H1 (cell line): Measurements from ENCODE around the gene HCAR2. TPM values are rescaled to one million over a fixed set of nuclear protein-coding genes. Genes with fewer than 3 reads are reported as not detected.

Experiments
- CTCF ChIA-PET: fragments of 300-600 bp; sonication (Branson Sonifier 250); formaldehyde crosslinking; loops from one replicate; lab custom pipeline; 2021; ENCODE audit not compliant: partially characterized antibody; lab: Charles Lee
- POLR2A ChIA-PET: fragments of 300-600 bp; sonication (Branson Sonifier 250); formaldehyde crosslinking; loops from one replicate; lab custom pipeline; 2021; ENCODE audit warnings: inconsistent platforms; ENCODE audit not compliant: partially characterized antibody; lab: Charles Lee
- DNase-seq, 2 experiments: peaks; one replicate each; pipeline versions ENCODE4 v3.0.0 to v3.0.0-alpha.2; 2010 to 2022; ENCODE audit warnings: low spot score in 2 of 2, low read depth in 1 of 2, mixed read lengths in 1 of 2
- FAIRE-seq: peaks from 2 replicates; lab custom pipeline; 2011; peaks lifted over from hg19 to GRCh38; lab: Jason Lieb, UNC
- H2AFZ ChIP-seq: 2 replicates; pipeline ENCODE4 v1.8.1; 2012; ENCODE audit warnings: low read length, inconsistent platforms
- H2AK5ac ChIP-seq: 2 replicates; pipeline ENCODE4 v1.6.1; 2013; ENCODE audit warnings: low read depth, low read length
- H2BK120ac ChIP-seq: replicated peaks from 2 replicates; pipeline ENCODE3; 2013; ENCODE audit warnings: low read depth, low read length, inconsistent platforms
- H2BK12ac ChIP-seq: 2 replicates; pipeline ENCODE4 v1.6.1; 2013; ENCODE audit warnings: low read depth, low read length
- H2BK15ac ChIP-seq: 2 replicates; pipeline ENCODE4 v1.6.1; 2013; ENCODE audit warnings: low read length
- H2BK20ac ChIP-seq: 2 replicates; pipeline ENCODE4 v1.6.1; 2013; ENCODE audit warnings: low read length
- H2BK5ac ChIP-seq: 2 replicates; pipeline ENCODE4 v1.6.1; 2013; ENCODE audit warnings: low read depth, low read length
- H3K14ac ChIP-seq: 2 replicates; pipeline ENCODE4 v1.6.1; 2013; ENCODE audit warnings: inconsistent platforms; ENCODE audit not compliant: insufficient read length
- H3K18ac ChIP-seq: 2 replicates; pipeline ENCODE4 v1.6.1; 2013; ENCODE audit warnings: low read length; ENCODE audit errors: extremely low read depth
- H3K23ac ChIP-seq: 2 replicates; pipeline ENCODE4 v1.6.1; 2013; ENCODE audit warnings: inconsistent platforms; ENCODE audit not compliant: insufficient read length
- H3K23me2 ChIP-seq: 2 replicates; pipeline ENCODE4 v1.6.1; 2013; ENCODE audit warnings: low read depth, low read length
- H3K27ac ChIP-seq: 2 replicates; pipeline ENCODE4 v1.6.1; 2011; ENCODE audit warnings: low read depth, low read length, inconsistent platforms
- H3K27me3 ChIP-seq, 4 experiments: replicated peaks in 1 of 4; 1 replicate in 1 of 4; 2 replicates in 3 of 4; pipeline versions ENCODE4 v1.6.1 to v1.8.1; 2011 to 2013; ENCODE audit warnings: low read length in 3 of 4, mild to moderate bottlenecking in 3 of 4, inconsistent platforms in 2 of 4, mixed read lengths in 2 of 4, moderate library complexity in 1 of 4; ENCODE audit not compliant: control insufficient read depth in 3 of 4, insufficient read depth in 3 of 4; ENCODE audit errors: extremely low read depth in 1 of 4
- H3K36me3 ChIP-seq, 4 experiments: 2 replicates each; pipeline versions ENCODE4 v1.6.1 to v1.8.1; 2011 to 2013; ENCODE audit warnings: mild to moderate bottlenecking in 4 of 4, low read length in 3 of 4, moderate library complexity in 2 of 4, control low read depth in 1 of 4, inconsistent platforms in 1 of 4; ENCODE audit not compliant: insufficient read depth in 4 of 4, control insufficient read depth in 2 of 4
- H3K4ac ChIP-seq: replicated peaks from 2 replicates; pipeline ENCODE3; 2013; ENCODE audit warnings: low read length, low read depth, mixed read lengths, inconsistent platforms; ENCODE audit not compliant: insufficient read length
- H3K4me1 ChIP-seq, 4 experiments: replicated peaks in 1 of 4; 1 replicate in 1 of 4; 2 replicates in 3 of 4; pipeline versions ENCODE4 v1.6.1 to v1.8.1; 2011 to 2013; ENCODE audit warnings: low read length in 3 of 4, inconsistent platforms in 2 of 4, mixed read lengths in 1 of 4; ENCODE audit not compliant: insufficient read depth in 4 of 4, control insufficient read depth in 3 of 4
- H3K4me2 ChIP-seq, 2 experiments: 2 replicates each; pipeline versions ENCODE4 v1.6.1 to v1.8.1; 2011 to 2013; ENCODE audit warnings: low read depth in 2 of 2, low read length in 2 of 2, control low read depth in 1 of 2, inconsistent platforms in 1 of 2, mild to moderate bottlenecking in 1 of 2; ENCODE audit not compliant: insufficient read depth in 1 of 2
- H3K4me3 ChIP-seq, 4 experiments: fragments of 200-600, 300-600 bp in 1 of 4; sonication (generic), shearing (Covaris generic), sonication (Bioruptor Twin) in 1 of 4; 2 replicates each; pipeline versions ENCODE4 v1.5.1 to v1.8.1; 2011 to 2016; ENCODE audit warnings: low read length in 4 of 4, low read depth in 3 of 4, control low read depth in 2 of 4, inconsistent platforms in 2 of 4, mild to moderate bottlenecking in 2 of 4, mixed read lengths in 1 of 4, moderate library complexity in 1 of 4; ENCODE audit not compliant: insufficient read depth in 2 of 4; ENCODE audit errors: extremely low read depth in 1 of 4
- H3K56ac ChIP-seq: replicated peaks from 2 replicates; pipeline ENCODE3; 2013; ENCODE audit warnings: low read depth, mild to moderate bottlenecking, mixed read lengths, low read length, inconsistent platforms; ENCODE audit not compliant: insufficient read length
- H3K79me1 ChIP-seq: 2 replicates; pipeline ENCODE4 v1.6.1; 2013; ENCODE audit warnings: low read depth, low read length, control low read depth
- H3K79me2 ChIP-seq, 2 experiments: 2 replicates each; pipeline versions ENCODE4 v1.6.1 to v1.8.1; 2012 to 2013; ENCODE audit warnings: low read length in 2 of 2, mild to moderate bottlenecking in 2 of 2, inconsistent platforms in 1 of 2; ENCODE audit not compliant: insufficient read depth in 2 of 2, control insufficient read depth in 1 of 2
- H3K9ac ChIP-seq, 4 experiments: replicated peaks in 1 of 4; 1 replicate in 1 of 4; 2 replicates in 3 of 4; pipeline versions ENCODE4 v1.6.1 to v1.8.1; 2011 to 2013; ENCODE audit warnings: low read depth in 3 of 4, low read length in 3 of 4, control low read depth in 2 of 4, mild to moderate bottlenecking in 2 of 4, moderate library complexity in 2 of 4, inconsistent platforms in 1 of 4; ENCODE audit errors: extremely low read depth in 1 of 4
- H3K9me3 ChIP-seq, 2 experiments: 2 replicates each; pipeline versions ENCODE4 v1.6.1 to v1.8.1; 2012 to 2013; ENCODE audit warnings: mild to moderate bottlenecking in 2 of 2, moderate library complexity in 2 of 2, control low read depth in 1 of 2, inconsistent platforms in 1 of 2, low read depth in 1 of 2, low read length in 1 of 2, mixed read lengths in 1 of 2; ENCODE audit not compliant: insufficient read depth in 2 of 2
- H4K20me1 ChIP-seq, 2 experiments: replicated peaks in 1 of 2; 2 replicates each; pipeline versions ENCODE3 to v1.8.1; 2011 to 2013; ENCODE audit warnings: inconsistent platforms in 2 of 2, low read length in 2 of 2, mild to moderate bottlenecking in 1 of 2; ENCODE audit not compliant: insufficient read depth in 2 of 2, control insufficient read depth in 1 of 2
- H4K5ac ChIP-seq: 2 replicates; pipeline ENCODE4 v1.6.1; 2013; ENCODE audit warnings: low read length, low read depth, mixed read lengths, inconsistent platforms; ENCODE audit not compliant: insufficient read length
- H4K8ac ChIP-seq: 2 replicates; pipeline ENCODE4 v1.8.0; 2013; ENCODE audit warnings: mild to moderate bottlenecking, moderate library complexity, low read length, inconsistent platforms; ENCODE audit not compliant: insufficient read depth; ENCODE audit errors: extremely low read depth
- H4K91ac ChIP-seq: replicated peaks from 2 replicates; pipeline ENCODE3; 2013; ENCODE audit warnings: low read length, mixed read lengths, inconsistent platforms; ENCODE audit not compliant: insufficient read length
- BRCA1 ChIP-seq: IDR thresholded peaks from 2 replicates; pipeline ENCODE4 v1.6.1; 2012; ENCODE audit warnings: low read depth, low read length, improper control_type of control experiment
- EGR1 ChIP-seq: IDR thresholded peaks from 2 replicates; pipeline ENCODE4 v1.6.1; 2011; ENCODE audit warnings: low read depth, low read length, borderline replicate concordance
- GABPA ChIP-seq: IDR thresholded peaks from 2 replicates; pipeline ENCODE4 v1.6.1; 2011; ENCODE audit warnings: mild to moderate bottlenecking, low read length, moderate library complexity, borderline replicate concordance; ENCODE audit not compliant: insufficient read depth
- HDAC2 ChIP-seq, 2 experiments: fragments of 300-600 bp in 1 of 2; sonication (generic) in 1 of 2; IDR thresholded peaks; 2 replicates each; pipeline ENCODE4 v1.6.1; 2011 to 2012; ENCODE audit warnings: low read depth in 2 of 2, low read length in 2 of 2, mild to moderate bottlenecking in 2 of 2, moderate library complexity in 2 of 2, borderline replicate concordance in 1 of 2, inconsistent platforms in 1 of 2
- JUN ChIP-seq: IDR thresholded peaks from 2 replicates; pipeline ENCODE4 v1.6.1; 2011; ENCODE audit warnings: low read depth, mild to moderate bottlenecking, improper control_type of control experiment, low read length
- JUND ChIP-seq: IDR thresholded peaks from 2 replicates; pipeline ENCODE4 v1.6.1; 2011; ENCODE audit warnings: mild to moderate bottlenecking, improper control_type of control experiment, low read length
- MAFK ChIP-seq: IDR thresholded peaks from 2 replicates; pipeline ENCODE4 v1.6.1; 2012; ENCODE audit warnings: low read depth, mild to moderate bottlenecking, improper control_type of control experiment, low read length
- PHF8 ChIP-seq: fragments of 200-600 bp; sonication (generic); conservative IDR thresholded peaks from 2 replicates; pipeline ENCODE4 v1.7.1; 2012; ENCODE audit warnings: low read depth, mild to moderate bottlenecking, inconsistent platforms, low read length, moderate library complexity
- POLR2A ChIP-seq, 2 experiments: IDR thresholded peaks; 1 replicate in 1 of 2; 2 replicates in 1 of 2; pipeline ENCODE4 v1.6.1; 2011; ENCODE audit warnings: low read depth in 2 of 2, low read length in 2 of 2, mild to moderate bottlenecking in 2 of 2; ENCODE audit errors: control extremely low read depth in 1 of 2
- RXRA ChIP-seq: IDR thresholded peaks from 2 replicates; pipeline ENCODE4 v1.6.1; 2011; ENCODE audit warnings: low read depth, mild to moderate bottlenecking, low read length, moderate library complexity; ENCODE audit not compliant: insufficient read depth
- SP4 ChIP-seq: IDR thresholded peaks from 2 replicates; pipeline ENCODE4 v1.6.1; 2012; ENCODE audit warnings: low read length, inconsistent platforms
- SUZ12 ChIP-seq: fragments of 200-600 bp; sonication (generic); IDR thresholded peaks from 2 replicates; pipeline ENCODE4 v1.6.1; 2012; ENCODE audit warnings: mild to moderate bottlenecking, inconsistent platforms, low read length, moderate library complexity, mixed read lengths
- TBP ChIP-seq: IDR thresholded peaks from 2 replicates; pipeline ENCODE4 v1.6.1; 2011; ENCODE audit warnings: low read depth, low read length, improper control_type of control experiment
- TEAD4 ChIP-seq: IDR thresholded peaks from 2 replicates; pipeline ENCODE4 v1.6.1; 2012; ENCODE audit warnings: low read depth, low read length, inconsistent platforms, mixed read lengths
- WGBS, 2 experiments: shearing (Covaris generic) in 1 of 2; methylation state at CpG; one replicate each; pipeline versions ENCODE4 v1.1.6 to v1.1.7; 2013 to 2015; ENCODE audit warnings: low lambda C conversion rate in 2 of 2, mixed read lengths in 2 of 2, inconsistent platforms in 1 of 2, low coverage in 1 of 2, missing lambda C conversion rate in 1 of 2; ENCODE audit not compliant: insufficient replicate concordance in 2 of 2, insufficient coverage in 1 of 2, insufficient read length in 1 of 2; ENCODE audit errors: extremely low coverage in 1 of 2, missing lambda C conversion rate in 1 of 2; 5-methylcytosine and 5-hydroxymethylcytosine counted together
- polyA plus RNA-seq, 7 experiments: library from polyadenylated mRNA; depleted of rRNA in 3 of 7; stranded (reverse) in 5 of 7; unstranded in 2 of 7; fragments of >200 nt in 5 of 7; fragments of 200-250 nt in 2 of 7; gene quantifications; 1 replicate in 5 of 7; 2 replicates in 1 of 7; 4 replicates in 1 of 7; pipeline versions ENCODE4 v1.2.1 to v1.2.3, GENCODE V29; 2011 to 2013; ENCODE audit warnings: missing spikeins in 2 of 7, mixed read lengths in 2 of 7
- total RNA-seq: library from RNA; stranded (reverse); fragmentation: NEBNext Ultra II Directional; extraction: Animal tissue kit (Norgen Biotek cat#: 25700); gene quantifications from 2 replicates; pipeline ENCODE4 v1.2.1, GENCODE V29; 2021
- TF ChIP-seq, protein P1 (sequence below): IDR thresholded peaks from 2 replicates; pipeline ENCODE4 v1.6.1; 2011; ENCODE audit warnings: low read depth, mild to moderate bottlenecking, low read length; ENCODE audit not compliant: insufficient read depth

HCAR2 gene
- total and polyA plus RNA-seq, 2 of the 8 experiments (the other 6 are each of a cell fraction or from before 2014, with no cell fraction given), result not detected

DNA sequence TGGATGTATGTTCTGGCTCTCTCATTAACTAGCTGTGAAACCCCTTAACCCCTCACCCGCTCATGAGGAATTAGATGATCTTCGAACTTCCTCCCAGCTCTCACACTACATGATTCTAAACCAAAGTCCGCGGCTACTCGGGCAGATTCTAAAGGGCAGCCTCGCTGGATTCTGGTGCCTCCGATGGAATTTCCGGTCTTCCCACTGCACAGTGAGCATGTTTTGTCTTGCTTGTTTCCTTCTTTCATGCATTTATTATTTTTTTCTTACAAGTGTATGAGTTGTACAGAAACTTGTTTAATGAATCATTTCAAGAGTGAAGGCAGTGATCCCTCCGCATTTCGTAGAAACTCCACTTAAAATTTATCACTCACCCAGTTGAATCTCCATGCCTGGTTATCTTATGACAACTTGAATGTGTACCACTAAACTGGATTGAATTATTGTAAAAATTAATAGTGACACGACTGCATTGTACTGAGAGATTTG, 17.9 kb upstream of the HCAR2 start:
- Histone ChIP-seq H3K23ac (no peak overlapping the region), H3K18ac (no peak overlapping the region), H3K4me1 (no peaks in the 10 kb centered on the region), H3K4me2 (no peak overlapping the region), H2BK5ac (no peak overlapping the region), H3K79me2 (no peaks in the 10 kb centered on the region), H2AK5ac (no peak overlapping the region), H3K4me3 (no peak overlapping the region), H3K79me1 (no peaks in the 10 kb centered on the region), H3K23me2 (no peaks in the 10 kb centered on the region; the same call in 1 of the 2 replicates), H3K27ac (no peak overlapping the region), H2BK12ac (no peak overlapping the region), H3K56ac (no peak overlapping the region), H4K5ac (no peak overlapping the region), H3K27me3 (no peaks in the 10 kb centered on the region; a peak in 1 of 7 replicates), H4K91ac (no peak overlapping the region), H4K20me1 (no peaks in the 10 kb centered on the region), H3K36me3 (no peaks in the 10 kb centered on the region), H2BK20ac (no peak overlapping the region), H3K4ac (no peak overlapping the region), H3K9ac (no peak overlapping the region), H3K9me3 (no peaks in the 10 kb centered on the region), H2AFZ (no peak overlapping the region), H2BK15ac (no peak overlapping the region), H2BK120ac (no peak overlapping the region), H3K14ac (no peak overlapping the region), H4K8ac (no peak overlapping the region)
- FAIRE-seq (no peak), DNase-seq (no peak)
- POLR2A ChIA-PET, result no interaction called here
- WGBS, 2 experiments, result 83% methylated on average over 11 of the region's 11 CpGs; no CpG with 5 or more reads in 1 of the 2 experiments
- CTCF ChIA-PET, result interaction anchor here (1.4 to 1.9 kb wide), 2 partner anchors 14 to 31 kb away, joined by 3 to 4 read pairs; partner anchors contain the start of gene DENR
- TF ChIP-seq SUZ12 (no peak), JUN (no peak), MAFK (no peak), GABPA (no peak), POLR2A (IDR thresholded peaks at IDR 0.05; ENCODE audit: control extremely low read depth in 1 of 2, low read depth in 2 of 2, low read length in 2 of 2) (no peak), HDAC2 (IDR thresholded peaks at IDR 0.05; ENCODE audit: borderline replicate concordance in 1 of 2, low read depth in 2 of 2, low read length in 2 of 2) (no peak), PHF8 (no peak), EGR1 (no peak), TBP (no peak), RXRA (no peak), JUND (no peak), BRCA1 (no peak), TEAD4 (no peak), SP4 (no peak)
- TF ChIP-seq, protein P1, sequence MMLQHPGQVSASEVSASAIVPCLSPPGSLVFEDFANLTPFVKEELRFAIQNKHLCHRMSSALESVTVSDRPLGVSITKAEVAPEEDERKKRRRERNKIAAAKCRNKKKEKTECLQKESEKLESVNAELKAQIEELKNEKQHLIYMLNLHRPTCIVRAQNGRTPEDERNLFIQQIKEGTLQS, result no peak
